Fibroblast of upper back skin (primary cell): ENCODE results near the gene KIAA1328.
"Not testable (repeated sequence)": the region's sequence is repeated elsewhere in the genome, so short reads cannot be mapped to it uniquely, and the experiment has no call there.

Experiments
- DNase-seq: peaks from one replicate; pipeline ENCODE4 v3.0.0-alpha.2; 2013

The KIAA1328 gene

GRCh38 chr18:37161491-37161890 lies 332.6 kb downstream of the KIAA1328 start:
- no peak for DNase-seq

DNA sequence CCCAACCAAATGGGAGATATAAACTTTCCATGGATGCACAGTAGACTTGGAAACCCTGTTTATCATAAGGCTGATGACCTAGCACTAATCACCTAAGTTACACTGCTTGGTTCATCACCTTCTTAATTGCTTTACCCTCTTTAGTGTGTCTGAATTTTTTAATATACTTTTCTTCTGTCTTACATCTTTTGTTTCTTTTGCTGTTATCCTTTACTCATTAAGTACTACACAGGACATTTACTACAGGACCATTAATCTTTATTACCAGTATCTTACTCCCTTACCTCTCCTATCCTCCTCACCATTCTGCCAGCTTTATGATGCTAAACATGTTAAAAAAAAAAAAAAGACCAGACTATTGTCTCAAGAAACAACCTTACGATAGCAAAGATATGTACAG lies 333.6 kb downstream of the KIAA1328 start:
- no peak for DNase-seq

DNA sequence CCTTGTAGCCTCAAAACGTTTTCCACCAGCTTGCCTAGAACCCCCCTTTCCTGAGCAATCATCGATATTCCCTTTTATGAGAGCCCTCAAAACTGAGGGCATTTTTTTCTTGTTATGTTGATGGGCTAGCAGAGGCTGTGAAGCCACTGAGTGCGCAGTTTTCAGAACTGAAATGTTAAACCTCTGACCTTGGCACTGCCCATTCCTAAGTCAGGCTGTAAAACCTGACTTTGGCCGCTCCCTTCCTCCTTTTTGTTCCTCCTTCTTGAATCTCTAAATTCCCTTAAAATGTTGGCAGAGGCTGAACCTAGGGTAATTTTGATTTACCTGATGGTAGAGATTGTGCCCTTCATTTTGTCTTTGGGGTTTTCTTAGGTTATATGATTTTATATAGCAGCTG lies 334.2 kb downstream of the KIAA1328 start:
- DNase-seq, result no peak

- DNase-seq, result no peak
Observed at GRCh38 chr18:37166491-37166890, 337.6 kb downstream of the KIAA1328 start.

- DNase-seq, result not testable (repeated sequence)
Observed at GRCh38 chr18:37166966-37167365, 338.0 kb downstream of the KIAA1328 start.

- no peak for DNase-seq
Observed at GRCh38 chr18:37170984-37171383, 342.1 kb downstream of the KIAA1328 start.

DNA sequence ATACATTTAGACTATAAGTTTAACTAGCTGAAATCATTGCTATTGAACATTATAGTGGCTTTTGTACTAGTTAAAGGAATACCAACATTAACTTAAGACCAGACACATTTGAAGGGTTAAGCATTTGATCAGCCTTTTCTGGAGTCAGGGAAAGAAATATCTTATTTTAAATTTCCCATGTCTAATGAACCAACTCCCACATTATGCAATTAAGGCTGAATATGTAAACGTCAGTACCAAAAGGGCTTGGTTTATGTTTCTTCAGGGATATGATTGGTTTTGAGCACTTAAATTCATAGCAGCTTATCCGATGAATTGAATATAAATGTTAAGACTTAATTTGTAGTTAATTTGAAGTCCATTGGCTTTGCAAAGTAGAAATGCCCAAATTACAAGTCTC lies 344.5 kb downstream of the KIAA1328 start:
- no peak for DNase-seq

DNA sequence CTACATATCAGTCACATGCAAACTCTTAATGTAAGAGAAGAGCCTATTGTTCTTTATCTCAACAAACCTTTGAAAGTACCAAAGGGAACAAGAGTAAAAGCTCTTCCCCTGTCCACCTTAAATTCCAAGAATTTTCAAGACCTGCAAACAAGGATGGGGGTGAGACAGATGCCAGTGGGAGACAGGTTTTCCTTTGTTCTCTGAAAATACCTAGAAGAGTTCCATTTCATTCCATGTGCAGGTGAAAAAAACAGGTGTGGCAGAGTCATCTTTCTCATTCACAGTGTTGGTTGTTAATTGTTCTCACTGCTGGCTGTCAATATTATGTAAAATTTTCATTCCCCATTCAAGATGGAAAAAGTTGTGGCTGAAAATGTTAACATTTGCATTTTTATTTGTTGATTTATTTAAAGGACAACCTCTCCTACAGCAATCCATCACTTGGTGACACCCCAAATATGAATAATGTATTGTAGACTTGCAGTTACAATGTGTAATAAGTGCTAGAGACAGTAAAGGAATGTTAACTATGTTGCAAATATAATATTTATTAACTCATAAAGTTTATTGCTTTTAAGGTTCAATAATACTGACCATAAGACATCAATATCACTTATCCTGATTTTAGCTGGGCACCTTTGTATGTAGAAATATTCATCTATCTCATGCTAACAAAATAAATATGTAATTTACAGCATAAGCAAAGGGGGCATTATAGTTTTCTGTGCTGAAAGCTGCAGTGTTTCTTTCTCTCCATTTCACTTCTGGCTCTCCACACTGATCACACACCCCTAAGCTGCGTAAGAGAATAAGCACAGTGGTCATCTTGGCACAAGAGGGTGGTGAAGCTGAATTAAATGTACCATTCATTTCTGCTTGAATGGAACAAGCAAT lies 347.0 kb downstream of the KIAA1328 start:
- no peak for DNase-seq

- DNase-seq, result no peak
Observed at GRCh38 chr18:37176621-37176934, 347.7 kb downstream of the KIAA1328 start.

DNA sequence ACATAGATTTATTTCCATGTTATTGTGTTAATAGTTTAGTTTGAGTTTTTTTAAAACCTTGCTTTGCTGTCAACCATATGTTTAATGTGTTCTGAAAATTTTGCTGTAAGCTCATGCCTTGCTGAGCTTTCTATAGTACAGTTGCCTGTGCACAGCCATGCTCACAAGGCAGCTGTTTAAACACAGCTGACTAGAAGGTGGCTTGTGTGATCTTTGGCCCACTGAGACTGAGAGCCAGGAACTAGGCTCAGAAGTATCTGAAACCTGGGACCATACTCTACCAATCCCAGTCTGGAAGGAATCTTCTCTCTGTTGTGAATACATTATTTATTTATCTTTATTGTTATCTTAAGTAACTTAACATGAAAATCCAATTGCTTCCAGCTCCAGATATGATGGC lies 350.5 kb downstream of the KIAA1328 start:
- no peak for DNase-seq

GRCh38 chr18:37180086-37180485 lies 351.2 kb downstream of the KIAA1328 start:
- DNase-seq, result no peak

DNA sequence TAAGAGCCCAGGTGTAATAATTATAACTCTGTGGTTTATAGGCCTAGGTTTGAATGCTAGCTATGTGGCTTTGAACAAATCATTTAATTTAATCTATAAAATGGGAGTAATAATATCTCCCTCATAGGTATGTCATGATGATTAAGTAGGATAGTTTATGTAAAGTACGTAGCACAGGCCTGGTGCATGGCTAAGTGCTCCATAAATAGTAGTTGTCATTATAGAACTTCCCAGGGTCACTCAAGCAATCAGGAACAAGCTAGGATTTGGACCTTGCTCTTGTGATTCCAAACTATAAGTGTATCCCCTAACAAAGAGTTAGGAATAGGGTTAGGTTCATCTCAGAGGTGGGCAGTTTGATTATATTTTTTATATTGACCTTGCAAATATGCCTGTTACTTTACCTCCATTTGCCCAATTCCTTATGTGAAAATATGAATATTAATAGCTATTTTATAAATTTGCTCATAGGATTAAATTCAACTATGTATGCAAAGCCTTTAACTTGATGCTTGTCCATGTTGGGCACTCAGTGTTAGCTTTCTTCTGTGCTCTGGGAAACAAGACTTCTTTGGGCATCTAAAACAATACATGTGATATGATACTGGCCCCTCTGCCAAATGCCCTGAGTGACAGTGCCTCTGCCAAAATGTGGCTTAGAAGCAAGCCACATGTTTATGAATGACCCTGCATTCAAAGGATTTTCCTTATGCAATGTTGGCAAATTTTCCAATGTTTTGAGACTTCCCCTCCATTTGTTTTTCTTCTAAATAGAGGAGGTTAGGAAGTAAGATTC lies 353.6 kb downstream of the KIAA1328 start:
- DNase-seq, result no peak

GRCh38 chr18:37184209-37184868 lies 355.4 kb downstream of the KIAA1328 start:
- DNase-seq, result no peak

DNA sequence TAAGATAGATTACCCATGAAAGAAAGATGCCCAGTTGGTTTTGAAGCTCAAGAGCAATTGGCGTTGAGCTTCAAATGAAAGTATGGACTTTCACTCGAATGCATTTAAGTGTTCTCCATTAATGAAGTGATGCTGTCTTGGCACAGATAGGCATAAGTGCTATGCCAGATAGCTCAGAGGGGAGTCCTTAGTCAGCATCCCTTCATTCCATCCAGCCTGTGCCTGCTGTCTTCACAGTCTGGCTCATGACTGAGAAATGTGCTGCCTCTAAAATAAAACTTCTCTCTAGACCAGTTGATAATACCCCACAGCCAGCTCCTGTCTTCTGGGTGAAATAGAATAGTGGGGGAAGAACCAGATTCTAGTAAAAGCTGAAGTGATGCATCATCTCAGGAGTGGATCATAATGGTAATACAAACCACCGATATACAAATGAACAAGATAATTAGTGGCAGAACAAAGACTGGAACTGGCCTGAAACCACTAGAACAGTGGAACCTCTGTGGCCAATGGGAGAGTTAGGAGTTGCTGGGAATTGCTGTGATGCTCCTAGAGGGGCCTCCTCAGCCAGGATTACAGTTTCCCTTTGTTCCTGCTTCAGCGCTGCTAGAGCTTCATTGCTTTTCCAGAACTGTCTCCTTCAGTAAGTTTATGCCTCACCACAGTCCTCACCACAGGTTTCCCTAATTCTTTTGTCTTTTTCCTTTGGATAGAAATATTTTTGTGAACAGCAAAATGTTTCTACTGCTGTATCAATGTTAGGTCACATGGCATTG lies 359.3 kb downstream of the KIAA1328 start:
- peak; percentile 14 for DNase-seq

- peak; percentile 14 for DNase-seq
Observed at GRCh38 chr18:37199741-37200140, 370.8 kb downstream of the KIAA1328 start.

DNA sequence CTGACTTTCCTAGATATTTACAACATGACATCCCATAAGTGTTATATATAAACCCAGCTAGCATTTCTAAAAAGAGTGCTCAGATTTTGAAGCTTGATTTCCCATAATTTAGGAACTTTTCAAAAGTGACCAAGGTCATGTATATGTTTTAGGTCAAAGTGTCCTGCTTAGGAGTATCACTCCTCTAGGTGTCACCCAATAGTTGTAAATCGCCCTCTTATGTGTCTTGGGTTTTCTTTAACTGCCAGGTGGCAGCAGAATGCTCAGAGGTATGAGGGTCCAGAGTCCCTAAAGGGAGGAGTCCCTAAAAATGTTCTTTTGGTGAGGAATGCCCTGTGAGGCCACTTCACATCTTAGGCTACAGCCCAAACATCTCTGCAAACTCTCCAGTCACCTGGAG lies 378.4 kb downstream of the KIAA1328 start:
- no peak for DNase-seq

DNA sequence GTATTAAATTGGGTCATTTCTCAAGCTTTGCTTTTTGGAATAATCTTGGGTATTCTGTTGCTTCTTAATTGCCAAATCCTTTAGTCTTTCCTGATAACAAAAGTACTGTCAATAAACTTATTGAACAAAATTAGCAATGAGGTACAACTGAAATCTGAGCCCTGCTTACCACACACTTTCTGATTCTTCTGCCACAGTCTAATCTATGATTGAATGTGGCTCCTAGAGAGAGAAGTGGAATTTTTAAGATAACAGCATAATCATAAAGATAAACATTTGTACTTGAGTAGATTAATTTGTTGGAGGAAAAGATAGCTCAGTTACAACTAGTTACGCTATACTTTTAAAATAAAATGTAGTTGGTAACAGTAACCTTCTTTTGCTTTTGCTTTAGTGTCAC lies 381.9 kb downstream of the KIAA1328 start:
- no peak for DNase-seq

DNA sequence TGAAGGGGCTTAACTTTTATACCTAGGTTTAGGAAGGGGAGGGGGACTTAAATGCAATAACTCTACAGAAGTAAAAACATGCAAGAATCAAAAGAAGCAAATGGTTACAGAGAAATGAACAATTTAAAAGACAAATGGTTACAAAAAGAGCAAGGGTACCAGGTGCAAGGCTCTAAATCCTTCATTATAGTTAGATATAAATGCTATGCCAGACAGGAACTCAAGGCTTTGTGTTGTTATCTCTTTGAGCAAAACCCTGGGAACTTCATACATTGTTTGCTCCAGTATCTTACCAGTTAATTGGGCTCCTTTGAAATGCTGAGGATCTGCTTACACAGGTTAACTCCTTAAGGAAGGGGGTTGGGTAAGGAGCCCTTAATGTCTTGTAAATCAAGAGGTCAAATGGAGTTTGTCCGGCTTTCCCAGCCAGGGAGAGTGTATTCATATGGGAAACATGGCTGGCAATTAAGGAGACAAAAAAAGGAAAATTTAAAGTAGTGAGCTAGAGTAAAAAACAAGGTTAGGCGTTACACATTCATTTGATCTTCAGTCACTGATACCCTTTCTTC lies 389.2 kb downstream of the KIAA1328 start:
- no peak for DNase-seq

DNA sequence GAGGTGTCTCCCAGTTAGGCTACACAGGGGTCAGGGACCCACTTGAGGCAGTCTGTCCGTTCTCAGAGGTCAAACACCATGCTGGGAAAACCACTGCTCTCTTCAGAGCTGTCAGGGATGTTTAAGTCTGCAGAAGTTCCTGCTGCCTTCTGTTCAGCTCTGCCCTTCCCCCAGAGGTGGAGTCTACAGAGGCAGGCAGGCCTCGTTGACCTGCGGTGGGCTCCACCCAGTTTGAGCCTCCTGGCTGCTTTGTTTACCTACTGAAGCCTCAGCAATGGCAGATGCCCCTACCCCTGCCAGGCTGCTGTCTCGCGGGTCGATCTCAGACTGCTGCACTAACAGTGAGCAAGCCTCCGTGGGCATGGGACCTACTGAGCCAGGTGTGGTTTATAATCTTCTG lies 390.3 kb downstream of the KIAA1328 start:
- DNase-seq, result no peak

- DNase-seq, result peak; percentile 5
Observed at GRCh38 chr18:37222354-37222998, 393.5 kb downstream of the KIAA1328 start.

DNA sequence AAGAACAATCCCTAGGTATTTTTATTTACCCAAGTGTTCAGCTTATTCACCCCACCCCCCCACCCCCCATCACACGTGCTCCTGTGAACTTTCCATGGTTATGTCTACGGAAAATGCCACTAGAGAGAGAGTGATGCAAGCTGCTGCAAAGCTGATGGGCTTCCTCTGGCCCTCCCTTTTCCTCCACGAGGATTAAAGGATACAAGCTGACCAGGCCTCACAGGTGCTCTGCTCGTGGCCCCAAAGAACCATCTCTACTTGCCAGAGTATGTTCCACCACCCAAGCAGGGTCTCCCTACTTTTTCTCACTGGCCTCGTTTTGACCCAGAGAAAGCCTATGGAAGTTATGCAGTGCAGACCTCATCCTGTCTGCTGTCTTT lies 394.1 kb downstream of the KIAA1328 start:
- peak; percentile 21 for DNase-seq

DNA sequence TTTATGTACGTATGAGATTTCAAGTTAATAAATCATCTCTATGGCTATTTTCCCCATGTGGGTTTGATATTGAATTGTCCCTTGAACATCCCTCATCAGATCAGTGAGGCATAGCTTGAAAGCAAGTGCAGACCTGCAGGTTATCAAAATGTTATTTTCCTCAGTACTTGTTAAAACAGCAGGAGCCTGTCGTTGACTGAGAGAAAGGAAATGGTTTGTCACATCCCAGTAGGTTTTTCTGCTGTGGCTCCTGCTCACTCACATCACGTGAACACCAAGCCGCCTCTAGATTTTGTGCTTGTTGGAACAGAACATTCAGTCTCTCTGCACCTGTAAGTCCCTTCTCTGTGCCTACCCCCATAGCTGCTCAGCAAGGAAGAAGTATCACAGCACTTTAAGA lies 396.4 kb downstream of the KIAA1328 start:
- DNase-seq, result no peak
